IMR-90 (cell line): ENCODE results near the gene MUSTN1. TPM values are rescaled to one million over a fixed set of nuclear protein-coding genes. Genes with fewer than 3 reads are reported as not detected.

Experiments
- ATAC-seq: fragments of 200-7000 bp; cut with Tn5 transposase; 2 replicates; pipeline ENCODE4 v1.9.1; 2020; ENCODE audit warnings: low read depth, mild to moderate bottlenecking, moderate library complexity
- BruUV-seq: library from RNA; stranded (reverse); fragments of 400-500 nt; replicated peaks from 2 replicates; lab custom pipeline; 2021; lab: Mats Ljungman, UMichigan
- CTCF ChIA-PET: fragments of 300-600 bp; formaldehyde crosslinking; extraction: SDS; loops from one replicate; lab custom pipeline; 2021; ENCODE audit warnings: antibody characterized with exemption; lab: Yijun Ruan, JAX
- POLR2A ChIA-PET: fragments of 300-600 bp; sonication (Branson Sonifier 250); formaldehyde crosslinking; loops from one replicate; lab custom pipeline; 2022; ENCODE audit warnings: antibody characterized with exemption; ENCODE audit not compliant: unreplicated experiment; lab: Charles Lee
- DNase-seq: peaks from one replicate; pipeline ENCODE4 v3.0.0; 2013
- H2AFZ ChIP-seq: replicated peaks from 2 replicates; pipeline ENCODE3; 2013; ENCODE audit warnings: low read length, mild to moderate bottlenecking; ENCODE audit not compliant: poor library complexity
- H2AK5ac ChIP-seq: 2 replicates; pipeline ENCODE4 v1.6.1; 2013; ENCODE audit warnings: low read depth, low read length, inconsistent platforms
- H2AK9ac ChIP-seq: replicated peaks from 2 replicates; pipeline ENCODE3; 2013; ENCODE audit warnings: mild to moderate bottlenecking, low read depth, low read length, moderate library complexity; ENCODE audit not compliant: poor library complexity
- H2BK120ac ChIP-seq: 2 replicates; pipeline ENCODE4 v1.6.1; 2013; ENCODE audit warnings: low read depth, low read length, inconsistent platforms
- H2BK15ac ChIP-seq: 3 replicates; pipeline ENCODE4 v1.6.1; 2013; ENCODE audit warnings: low read depth, low read length, inconsistent platforms
- H2BK20ac ChIP-seq: 2 replicates; pipeline ENCODE4 v1.6.1; 2013; ENCODE audit warnings: low read depth, mild to moderate bottlenecking, inconsistent platforms, low read length, moderate library complexity
- H2BK5ac ChIP-seq: 2 replicates; pipeline ENCODE4 v1.6.1; 2013; ENCODE audit warnings: mild to moderate bottlenecking, low read depth, low read length, inconsistent platforms; ENCODE audit not compliant: poor library complexity, severe bottlenecking
- H3K14ac ChIP-seq: replicated peaks from 2 replicates; pipeline ENCODE4 v1.6.1; 2013; ENCODE audit warnings: low read depth, low read length, inconsistent platforms
- H3K18ac ChIP-seq: 2 replicates; pipeline ENCODE4 v1.6.1; 2013; ENCODE audit warnings: low read depth, low read length, control low read depth
- H3K23ac ChIP-seq: 2 replicates; pipeline ENCODE4 v1.6.1; 2013; ENCODE audit warnings: low read depth, low read length, inconsistent platforms
- H3K27ac ChIP-seq: 2 replicates; pipeline ENCODE4 v1.5.1; 2013; ENCODE audit warnings: mild to moderate bottlenecking, control low read depth, low read length; ENCODE audit not compliant: insufficient read depth
- H3K27me3 ChIP-seq: 2 replicates; pipeline ENCODE4 v1.6.1; 2013; ENCODE audit warnings: low read length; ENCODE audit not compliant: control insufficient read depth, insufficient read depth
- H3K36me3 ChIP-seq: 2 replicates; pipeline ENCODE4 v1.6.1; 2013; ENCODE audit warnings: low read length, mixed read lengths; ENCODE audit not compliant: control insufficient read depth, insufficient read depth
- H3K4ac ChIP-seq: 2 replicates; pipeline ENCODE4 v1.6.1; 2013; ENCODE audit warnings: low read depth, low read length, inconsistent platforms
- H3K4me1 ChIP-seq: 2 replicates; pipeline ENCODE4 v1.6.1; 2013; ENCODE audit warnings: low read length, mixed read lengths; ENCODE audit not compliant: control insufficient read depth, insufficient read depth
- H3K4me2 ChIP-seq: 2 replicates; pipeline ENCODE4 v1.6.1; 2013; ENCODE audit warnings: low read depth, mild to moderate bottlenecking, control low read depth, low read length, moderate library complexity
- H3K4me3 ChIP-seq: 2 replicates; pipeline ENCODE4 v1.5.1; 2013; ENCODE audit warnings: low read depth, mild to moderate bottlenecking, control low read depth, low read length, moderate library complexity; ENCODE audit not compliant: insufficient read depth
- H3K56ac ChIP-seq: 2 replicates; pipeline ENCODE4 v1.6.1; 2013; ENCODE audit warnings: low read length, inconsistent platforms; ENCODE audit not compliant: insufficient read depth; ENCODE audit errors: extremely low read depth
- H3K79me1 ChIP-seq, 2 experiments: 2 replicates each; pipeline ENCODE4 v1.6.1; 2013; ENCODE audit warnings: low read length in 2 of 2, inconsistent platforms in 1 of 2, low read depth in 1 of 2
- H3K9ac ChIP-seq: 2 replicates; pipeline ENCODE4 v1.6.1; 2013; ENCODE audit warnings: low read depth, low read length, control low read depth
- H3K9me1 ChIP-seq: 2 replicates; pipeline ENCODE4 v1.6.1; 2013; ENCODE audit warnings: low read length, inconsistent platforms; ENCODE audit not compliant: insufficient read depth
- H3K9me3 ChIP-seq: 2 replicates; pipeline ENCODE4 v1.6.1; 2013; ENCODE audit warnings: low read length; ENCODE audit not compliant: control insufficient read depth, insufficient read depth
- H4K20me1 ChIP-seq: 2 replicates; pipeline ENCODE4 v1.6.1; 2013; ENCODE audit warnings: low read length, inconsistent platforms; ENCODE audit not compliant: insufficient read depth
- H4K5ac ChIP-seq: 2 replicates; pipeline ENCODE4 v1.6.1; 2013; ENCODE audit warnings: mild to moderate bottlenecking, low read depth, low read length, control low read depth
- H4K8ac ChIP-seq, 2 experiments: 2 replicates each; pipeline ENCODE4 v1.6.1; 2013; ENCODE audit warnings: low read depth in 2 of 2, low read length in 2 of 2, control low read depth in 1 of 2, inconsistent platforms in 1 of 2
- H4K91ac ChIP-seq: 2 replicates; pipeline ENCODE4 v1.6.1; 2013; ENCODE audit warnings: low read depth, low read length, inconsistent platforms; ENCODE audit not compliant: insufficient read depth
- BHLHE40 ChIP-seq: fragments of 150-350 bp; IDR thresholded peaks from 2 replicates; pipeline ENCODE4 v1.6.1; 2016; ENCODE audit warnings: mild to moderate bottlenecking, low read depth, low read length
- ELK1 ChIP-seq: fragments of 150-350 bp; IDR thresholded peaks from 2 replicates; pipeline ENCODE4 v1.6.1; 2016; ENCODE audit warnings: low read depth, mild to moderate bottlenecking, low read length, moderate library complexity, borderline replicate concordance
- MAFK ChIP-seq: IDR thresholded peaks from 2 replicates; pipeline ENCODE4 v1.6.1; 2012; ENCODE audit warnings: low read depth, low read length, improper control_type of control experiment
- MAZ ChIP-seq: IDR thresholded peaks from 2 replicates; pipeline ENCODE4 v1.6.1; 2012; ENCODE audit warnings: low read depth, mild to moderate bottlenecking, low read length, improper control_type of control experiment, moderate library complexity, borderline replicate concordance
- MXI1 ChIP-seq: IDR thresholded peaks from 2 replicates; pipeline ENCODE4 v1.6.1; 2012; ENCODE audit warnings: low read depth, mild to moderate bottlenecking, low read length, moderate library complexity, borderline replicate concordance
- NFE2L2 ChIP-seq: fragments of 150-350 bp; IDR thresholded peaks from 2 replicates; pipeline ENCODE4 v1.6.1; 2016; ENCODE audit warnings: low read depth, mild to moderate bottlenecking, low read length
- SMC3 ChIP-seq: fragments of 150-350 bp; IDR thresholded peaks from 2 replicates; pipeline ENCODE4 v1.6.1; 2016; ENCODE audit warnings: low read depth, mild to moderate bottlenecking, antibody characterized with exemption, low read length, moderate library complexity
- WGBS, 2 experiments: methylation state at CpG; one replicate each; pipeline versions ENCODE4 v1.1.5 to v1.1.7; 2013; ENCODE audit warnings: missing lambda C conversion rate in 2 of 2; ENCODE audit not compliant: insufficient read length in 1 of 2; ENCODE audit errors: extremely low coverage in 2 of 2; 5-methylcytosine and 5-hydroxymethylcytosine counted together
- dilution Hi-C: fragments of 300-500 bp; cut with HindIII; formaldehyde crosslinking; loops from one replicate; pipeline ENCODE4 v1.14.3; 2018; ENCODE audit warnings: low sequenced_read_pairs; ENCODE audit not compliant: unreplicated experiment
- in situ Hi-C: fragments of 300-500 bp; cut with MboI; formaldehyde crosslinking; loops from 3 replicates; pipeline ENCODE4 v1.14.3; 2019; ENCODE audit warnings: low sequenced_read_pairs, inconsistent platforms, mixed read lengths
- intact Hi-C: fragments of 100-400 bp; cut with micrococcal nuclease; formaldehyde crosslinking; loops from 2 replicates; pipeline ENCODE4 v1.10.0; 2022
- polyA plus RNA-seq, 3 experiments: library from polyadenylated mRNA; depleted of rRNA; stranded (reverse); fragments of >200 nt; gene quantifications; 2 replicates each; pipeline ENCODE4 v1.2.3, GENCODE V29; 2012; ENCODE audit warnings: low replicate concordance in 1 of 3
- total RNA-seq: library from RNA; depleted of rRNA; stranded (reverse); fragments of >200 nt; gene quantifications from 2 replicates; pipeline ENCODE4 v1.2.3, GENCODE V29; 2012
- TF ChIP-seq, protein P1 (sequence below): fragments of 150-350 bp; IDR thresholded peaks from 2 replicates; pipeline ENCODE4 v1.6.1; 2017; ENCODE audit warnings: mild to moderate bottlenecking, antibody characterized with exemption, low read length, low read depth

Gene MUSTN1
- total and polyA plus RNA-seq, 2 of the 4 experiments (the other 2 are of a cell fraction), result not detected

GRCh38 chr3:52836986-52837385 lies 2.2 kb upstream of the MUSTN1 start:
- intact Hi-C loops (no loop called here), in situ Hi-C loops (no loop called here), dilution Hi-C loops (no loop called here)
- ChIA-PET POLR2A (no interaction called here), CTCF (no interaction called here)
- no peak overlapping the region for H3K4me2 ChIP-seq
- no peak overlapping the region for H3K27ac ChIP-seq
- no peak overlapping the region for H2AK5ac ChIP-seq
- H3K23ac ChIP-seq, result no peak overlapping the region
- H2AFZ ChIP-seq, result no peak overlapping the region
- H3K36me3 ChIP-seq, result peaks cover 14% of the 10 kb centered on the region; the same call in 1 of the 2 replicates
- H2BK5ac ChIP-seq, result no peak overlapping the region
- H3K18ac ChIP-seq, result no peak overlapping the region
- no peak overlapping the region for H3K14ac ChIP-seq
- no peaks in the 10 kb centered on the region; the same call in 1 of the 2 replicates for H4K20me1 ChIP-seq
- H3K4me1 ChIP-seq, result peaks cover 13% of the 10 kb centered on the region; the same call in 1 of the 2 replicates
- H3K4ac ChIP-seq, result no peak overlapping the region
- no peaks in the 10 kb centered on the region for H3K27me3 ChIP-seq
- TF ChIP-seq BHLHE40 (no peak), MAFK (no peak), NFE2L2 (no peak), MAZ (no peak), SMC3 (no peak), ELK1 (no peak), MXI1 (no peak)
- TF ChIP-seq, protein P1, sequence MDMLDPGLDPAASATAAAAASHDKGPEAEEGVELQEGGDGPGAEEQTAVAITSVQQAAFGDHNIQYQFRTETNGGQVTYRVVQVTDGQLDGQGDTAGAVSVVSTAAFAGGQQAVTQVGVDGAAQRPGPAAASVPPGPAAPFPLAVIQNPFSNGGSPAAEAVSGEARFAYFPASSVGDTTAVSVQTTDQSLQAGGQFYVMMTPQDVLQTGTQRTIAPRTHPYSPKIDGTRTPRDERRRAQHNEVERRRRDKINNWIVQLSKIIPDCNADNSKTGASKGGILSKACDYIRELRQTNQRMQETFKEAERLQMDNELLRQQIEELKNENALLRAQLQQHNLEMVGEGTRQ, result no peak
- H4K91ac ChIP-seq, result no peak overlapping the region
- peaks cover 19% of the 10 kb centered on the region; the same call in 1 of the 2 replicates for H3K9me1 ChIP-seq
- DNase-seq (no peak), ATAC-seq (no peak)
- 94% methylated on average over 3 of the region's 4 CpGs; no CpG with 5 or more reads in 1 of the 2 experiments for WGBS, 2 experiments
- no peak overlapping the region for H3K9ac ChIP-seq
- H2BK120ac ChIP-seq, result no peak overlapping the region
- H3K79me1 ChIP-seq, result no peaks in the 10 kb centered on the region
- H2AK9ac ChIP-seq, result no peak overlapping the region
- no peak overlapping the region for H4K5ac ChIP-seq
- H3K4me3 ChIP-seq, result no peak overlapping the region
- H3K9me3 ChIP-seq, result no peaks in the 10 kb centered on the region
- no peak overlapping the region for H3K56ac ChIP-seq
- H2BK20ac ChIP-seq, result no peak overlapping the region
- no TSS peak for BruUV-seq
- no peak overlapping the region for H2BK15ac ChIP-seq
- H4K8ac ChIP-seq, result no peak overlapping the region
